Esophagus muscularis mucosa (tissue), 3 donors: ENCODE results near the gene DCC.

ENCODE experiments used
- POLR2A ChIP-seq: fragments of 450-650 bp; IDR thresholded peaks from one replicate; pipeline ENCODE4 v1.6.1; 2017; ENCODE audit warnings: antibody characterized with exemption, moderate library complexity, mild to moderate bottlenecking, low read depth
- TF ChIP-seq, protein P1 (sequence below), 3 experiments: fragments of 200-600 bp in 2 of 3; fragments of 450-650 bp in 1 of 3; sonication (generic) in 2 of 3; IDR thresholded peaks; one replicate each; pipeline ENCODE4 v1.5.1; 2017 to 2019; ENCODE audit warnings: antibody characterized with exemption in 3 of 3, mild to moderate bottlenecking in 2 of 3, moderate library complexity in 1 of 3

- TF ChIP-seq, protein P1, sequence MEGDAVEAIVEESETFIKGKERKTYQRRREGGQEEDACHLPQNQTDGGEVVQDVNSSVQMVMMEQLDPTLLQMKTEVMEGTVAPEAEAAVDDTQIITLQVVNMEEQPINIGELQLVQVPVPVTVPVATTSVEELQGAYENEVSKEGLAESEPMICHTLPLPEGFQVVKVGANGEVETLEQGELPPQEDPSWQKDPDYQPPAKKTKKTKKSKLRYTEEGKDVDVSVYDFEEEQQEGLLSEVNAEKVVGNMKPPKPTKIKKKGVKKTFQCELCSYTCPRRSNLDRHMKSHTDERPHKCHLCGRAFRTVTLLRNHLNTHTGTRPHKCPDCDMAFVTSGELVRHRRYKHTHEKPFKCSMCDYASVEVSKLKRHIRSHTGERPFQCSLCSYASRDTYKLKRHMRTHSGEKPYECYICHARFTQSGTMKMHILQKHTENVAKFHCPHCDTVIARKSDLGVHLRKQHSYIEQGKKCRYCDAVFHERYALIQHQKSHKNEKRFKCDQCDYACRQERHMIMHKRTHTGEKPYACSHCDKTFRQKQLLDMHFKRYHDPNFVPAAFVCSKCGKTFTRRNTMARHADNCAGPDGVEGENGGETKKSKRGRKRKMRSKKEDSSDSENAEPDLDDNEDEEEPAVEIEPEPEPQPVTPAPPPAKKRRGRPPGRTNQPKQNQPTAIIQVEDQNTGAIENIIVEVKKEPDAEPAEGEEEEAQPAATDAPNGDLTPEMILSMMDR (IDR thresholded peaks at IDR 0.05) = no peak
- TF ChIP-seq POLR2A = no peak
Observed at GRCh38 chr18:53556450-53556849, 1216.5 kb downstream of the DCC start.
